Liver (tissue), 9 donors: Measurements from ENCODE around the gene ID3. TPM values are rescaled to one million over a fixed set of nuclear protein-coding genes. Genes with fewer than 3 reads are reported as not detected.

Source experiments
- DNase-seq: peaks from one replicate; pipeline ENCODE4 v3.0.0-alpha.2; 2017; ENCODE audit warnings: low spot score
- H3K27ac ChIP-seq, 2 donors: one replicate each; pipeline ENCODE4 v1.7.0; 2013; ENCODE audit warnings: inconsistent platforms in 2 of 2, low read length in 2 of 2, control low read depth in 1 of 2, low read depth in 1 of 2, mild to moderate bottlenecking in 1 of 2
- H3K27me3 ChIP-seq, 4 donors: one replicate each; pipeline versions ENCODE4 v1.6.1 to v1.7.0; 2013; ENCODE audit warnings: low read length in 3 of 4, inconsistent platforms in 1 of 4, mild to moderate bottlenecking in 1 of 4, moderate library complexity in 1 of 4; ENCODE audit not compliant: control insufficient read depth in 4 of 4, insufficient read depth in 4 of 4
- H3K36me3 ChIP-seq, 4 donors: one replicate each; pipeline versions ENCODE4 v1.6.1 to v1.7.0; 2013; ENCODE audit warnings: low read length in 3 of 4, mild to moderate bottlenecking in 3 of 4, low read depth in 1 of 4, moderate library complexity in 1 of 4; ENCODE audit not compliant: control insufficient read depth in 4 of 4, insufficient read depth in 3 of 4
- H3K4me1 ChIP-seq, 4 donors: one replicate each; pipeline versions ENCODE4 v1.6.1 to v1.7.0; 2013; ENCODE audit warnings: low read length in 3 of 4, mild to moderate bottlenecking in 3 of 4, moderate library complexity in 1 of 4; ENCODE audit not compliant: control insufficient read depth in 4 of 4, insufficient read depth in 4 of 4
- H3K4me3 ChIP-seq, 3 donors: one replicate each; pipeline versions ENCODE4 v1.6.1 to v1.7.0; 2013; ENCODE audit warnings: low read length in 3 of 3, control low read depth in 1 of 3, low read depth in 1 of 3, mild to moderate bottlenecking in 1 of 3
- H3K9ac ChIP-seq, 2 donors: one replicate each; pipeline ENCODE4 v1.7.0; 2013; ENCODE audit warnings: low read length in 2 of 2, mild to moderate bottlenecking in 2 of 2, moderate library complexity in 2 of 2, control low read depth in 1 of 2, low read depth in 1 of 2
- H3K9me3 ChIP-seq, 4 donors: one replicate each; pipeline versions ENCODE4 v1.6.1 to v1.7.0; 2013; ENCODE audit warnings: low read length in 3 of 4; ENCODE audit not compliant: control insufficient read depth in 4 of 4
- EGR1 ChIP-seq, 2 donors: IDR thresholded peaks; 2 replicates each; pipeline ENCODE4 v1.6.1; 2016 to 2018; ENCODE audit warnings: antibody characterized with exemption in 2 of 2, low read depth in 2 of 2
- FOXA1 ChIP-seq: IDR thresholded peaks from 2 replicates; pipeline ENCODE4 v1.6.1; 2016; ENCODE audit warnings: antibody characterized with exemption
- FOXA2 ChIP-seq: IDR thresholded peaks from 2 replicates; pipeline ENCODE4 v1.6.1; 2016; ENCODE audit warnings: antibody characterized with exemption
- GABPA ChIP-seq, 2 donors: IDR thresholded peaks in 1 of 2; conservative IDR thresholded peaks in 1 of 2; 2 replicates each; pipeline ENCODE4 v1.6.1; 2016; ENCODE audit warnings: antibody characterized with exemption in 2 of 2, mild to moderate bottlenecking in 1 of 2, moderate library complexity in 1 of 2
- HNF4A ChIP-seq, 2 donors: conservative IDR thresholded peaks; 2 replicates each; pipeline ENCODE4 v1.6.1; 2016; ENCODE audit warnings: antibody characterized with exemption in 2 of 2, mild to moderate bottlenecking in 2 of 2
- HNF4G ChIP-seq: IDR thresholded peaks from 2 replicates; pipeline ENCODE4 v1.6.1; 2016; ENCODE audit warnings: antibody characterized with exemption
- JUND ChIP-seq, 2 donors: IDR thresholded peaks; 2 replicates each; pipeline ENCODE4 v1.6.1; 2016; ENCODE audit warnings: antibody characterized with exemption in 2 of 2
- NR2F2 ChIP-seq: IDR thresholded peaks from 2 replicates; pipeline ENCODE4 v1.6.1; 2016; ENCODE audit warnings: antibody characterized with exemption
- RAD21 ChIP-seq, 2 donors: IDR thresholded peaks; 2 replicates each; pipeline ENCODE4 v1.6.1; 2016; ENCODE audit warnings: antibody characterized with exemption in 2 of 2, mild to moderate bottlenecking in 2 of 2
- RXRA ChIP-seq, 2 donors: IDR thresholded peaks; 2 replicates each; pipeline ENCODE4 v1.6.1; 2017 to 2018; ENCODE audit warnings: antibody characterized with exemption in 2 of 2, mild to moderate bottlenecking in 1 of 2
- SP1 ChIP-seq: IDR thresholded peaks from 2 replicates; pipeline ENCODE4 v1.6.1; 2018; ENCODE audit warnings: antibody characterized with exemption, mild to moderate bottlenecking
- TAF1 ChIP-seq: conservative IDR thresholded peaks from 2 replicates; pipeline ENCODE4 v1.6.1; 2016; ENCODE audit warnings: antibody characterized with exemption, mild to moderate bottlenecking
- YY1 ChIP-seq: IDR thresholded peaks from 2 replicates; pipeline ENCODE4 v1.6.1; 2016; ENCODE audit warnings: antibody characterized with exemption, mild to moderate bottlenecking
- WGBS: extraction: QIAGEN DNeasy Blood & Tissue Kit; methylation state at CpG from one replicate; pipeline ENCODE4 v1.1.7; 2013; 5-methylcytosine and 5-hydroxymethylcytosine counted together
- polyA plus RNA-seq, 2 donors: library from polyadenylated mRNA; stranded (reverse) in 1 of 2; unstranded in 1 of 2; fragments of 200-250 nt in 1 of 2; fragments of >200 nt in 1 of 2; fragmentation: Nextera tagmentation in 1 of 2; extraction: Ambion mirVana in 1 of 2; gene quantifications; one replicate each; pipeline versions ENCODE4 v1.2.1 to v1.2.3, GENCODE V29; 2013 to 2015
- total RNA-seq, 2 donors: library from RNA; depleted of rRNA; stranded (reverse); fragments of >200 nt; gene quantifications; one replicate each; pipeline ENCODE4 v1.2.3, GENCODE V29; 2014
- TF ChIP-seq, protein P1 (sequence below): fragments of 150-350 bp; IDR thresholded peaks from 2 replicates; pipeline ENCODE4 v1.5.1; 2017; ENCODE audit warnings: improper control_type of control experiment, low read depth, low read length; ENCODE audit not compliant: missing input control
- TF ChIP-seq, protein P2 (sequence below): IDR thresholded peaks from 2 replicates; pipeline ENCODE4 v1.6.1; 2016; ENCODE audit warnings: antibody characterized with exemption
- TF ChIP-seq, protein P3 (sequence below): IDR thresholded peaks from 2 replicates; pipeline ENCODE4 v1.6.1; 2016; ENCODE audit warnings: antibody characterized with exemption
- TF ChIP-seq, protein P4 (sequence below): IDR thresholded peaks from 2 replicates; pipeline ENCODE4 v1.6.1; 2016; ENCODE audit warnings: antibody characterized with exemption
- TF ChIP-seq, protein P5 (sequence below): IDR thresholded peaks from 2 replicates; pipeline ENCODE4 v1.6.1; 2016; ENCODE audit warnings: antibody characterized with exemption, mild to moderate bottlenecking
- donor health status: healthy.
- donor health status: healthy.
- donor health status: healthy.
- donor health status: healthy.
- donor health status: healthy.

Gene ID3, protein sequence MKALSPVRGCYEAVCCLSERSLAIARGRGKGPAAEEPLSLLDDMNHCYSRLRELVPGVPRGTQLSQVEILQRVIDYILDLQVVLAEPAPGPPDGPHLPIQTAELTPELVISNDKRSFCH
- total RNA-seq, result 10 to 100 TPM; 21.6 to 38.6 TPM
- 10 to 100 TPM; 37.3 to 42.6 TPM for polyA plus RNA-seq

DNA sequence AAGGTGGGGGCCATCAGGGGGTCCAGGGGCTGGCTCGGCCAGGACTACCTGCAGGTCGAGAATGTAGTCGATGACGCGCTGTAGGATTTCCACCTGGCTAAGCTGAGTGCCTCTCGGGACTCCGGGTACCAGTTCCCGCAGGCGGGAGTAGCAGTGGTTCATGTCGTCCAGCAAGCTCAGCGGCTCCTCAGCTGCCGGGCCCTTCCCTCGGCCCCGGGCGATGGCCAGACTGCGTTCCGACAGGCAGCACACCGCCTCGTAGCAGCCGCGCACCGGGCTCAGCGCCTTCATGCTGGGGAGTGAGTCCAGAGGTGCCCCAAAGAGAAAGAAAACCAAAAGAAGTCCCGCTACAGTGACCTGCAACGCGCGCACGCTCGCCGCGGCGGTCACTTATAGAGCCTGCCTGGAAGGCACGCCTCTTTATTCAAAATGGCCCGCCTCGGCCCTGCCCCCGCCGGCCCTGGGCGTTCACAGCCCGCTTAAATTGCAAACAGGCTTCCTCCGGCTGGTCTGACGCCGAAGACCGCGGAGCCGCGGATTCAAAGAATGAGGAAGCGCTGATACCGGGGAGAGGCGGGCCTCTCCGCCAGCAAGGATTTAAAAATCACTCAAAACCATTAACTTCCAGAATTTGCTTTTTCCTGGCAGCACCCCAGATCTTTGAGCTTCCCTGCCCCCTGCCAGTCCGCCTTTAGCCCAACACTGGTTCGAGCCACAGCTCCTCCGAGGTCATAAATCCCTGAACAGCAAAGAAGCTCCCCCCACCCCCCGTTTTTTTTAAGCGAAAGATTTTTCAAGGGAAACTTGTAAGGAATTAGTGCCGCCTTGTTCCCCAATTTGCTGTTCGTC, at the start of gene ID3:
ID3 (minus strand) TSS at position 366 of the 849 bp plus-strand sequence; CDS start at position 291, 75 bp downstream.
- H3K27ac ChIP-seq, result peak within 1 kb of the TSS; percentile 81 to 87
- DNase-seq, result peak; percentile 89
- H3K9me3 ChIP-seq, result no peaks in the 10 kb centered on the region
- WGBS, result 2% methylated on average over 57 of the region's 57 CpGs
- peaks cover 2 to 35% (median 20%) of the 10 kb centered on the region in 4 donors for H3K4me1 ChIP-seq
- no peaks in the 10 kb centered on the region for H3K27me3 ChIP-seq
- H3K9ac ChIP-seq, result peak within 1 kb of the TSS; percentile 40 to 83
- peak within 1 kb of the TSS; percentile 67 to 85 (median 73) for H3K4me3 ChIP-seq
- no peaks in the 10 kb centered on the region for H3K36me3 ChIP-seq
- TF ChIP-seq FOXA2 (no peak), HNF4G (no peak), RXRA (IDR thresholded peaks at IDR 0.05) (peak; percentile 15 to 39), GABPA (IDR thresholded peaks at IDR 0.05 in 1 of 2, conservative IDR thresholded peaks at IDR 0.05 in 1 of 2) (no peak), EGR1 (IDR thresholded peaks at IDR 0.05; ENCODE audit: low read depth in 2 of 2) (peak in 1 of 2 donors; percentile 47), HNF4A (conservative IDR thresholded peaks at IDR 0.05) (peak; percentile 11 to 14), SP1 (peak; percentile 75), RAD21 (IDR thresholded peaks at IDR 0.05) (peak; percentile 31 to 40), TAF1 (peak; percentile 79), NR2F2 (no peak), FOXA1 (peak; percentile 10), JUND (IDR thresholded peaks at IDR 0.05) (no peak), YY1 (peak; percentile 98)
- TF ChIP-seq, protein P1, sequence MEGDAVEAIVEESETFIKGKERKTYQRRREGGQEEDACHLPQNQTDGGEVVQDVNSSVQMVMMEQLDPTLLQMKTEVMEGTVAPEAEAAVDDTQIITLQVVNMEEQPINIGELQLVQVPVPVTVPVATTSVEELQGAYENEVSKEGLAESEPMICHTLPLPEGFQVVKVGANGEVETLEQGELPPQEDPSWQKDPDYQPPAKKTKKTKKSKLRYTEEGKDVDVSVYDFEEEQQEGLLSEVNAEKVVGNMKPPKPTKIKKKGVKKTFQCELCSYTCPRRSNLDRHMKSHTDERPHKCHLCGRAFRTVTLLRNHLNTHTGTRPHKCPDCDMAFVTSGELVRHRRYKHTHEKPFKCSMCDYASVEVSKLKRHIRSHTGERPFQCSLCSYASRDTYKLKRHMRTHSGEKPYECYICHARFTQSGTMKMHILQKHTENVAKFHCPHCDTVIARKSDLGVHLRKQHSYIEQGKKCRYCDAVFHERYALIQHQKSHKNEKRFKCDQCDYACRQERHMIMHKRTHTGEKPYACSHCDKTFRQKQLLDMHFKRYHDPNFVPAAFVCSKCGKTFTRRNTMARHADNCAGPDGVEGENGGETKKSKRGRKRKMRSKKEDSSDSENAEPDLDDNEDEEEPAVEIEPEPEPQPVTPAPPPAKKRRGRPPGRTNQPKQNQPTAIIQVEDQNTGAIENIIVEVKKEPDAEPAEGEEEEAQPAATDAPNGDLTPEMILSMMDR, result no peak
- TF ChIP-seq, protein P2, sequence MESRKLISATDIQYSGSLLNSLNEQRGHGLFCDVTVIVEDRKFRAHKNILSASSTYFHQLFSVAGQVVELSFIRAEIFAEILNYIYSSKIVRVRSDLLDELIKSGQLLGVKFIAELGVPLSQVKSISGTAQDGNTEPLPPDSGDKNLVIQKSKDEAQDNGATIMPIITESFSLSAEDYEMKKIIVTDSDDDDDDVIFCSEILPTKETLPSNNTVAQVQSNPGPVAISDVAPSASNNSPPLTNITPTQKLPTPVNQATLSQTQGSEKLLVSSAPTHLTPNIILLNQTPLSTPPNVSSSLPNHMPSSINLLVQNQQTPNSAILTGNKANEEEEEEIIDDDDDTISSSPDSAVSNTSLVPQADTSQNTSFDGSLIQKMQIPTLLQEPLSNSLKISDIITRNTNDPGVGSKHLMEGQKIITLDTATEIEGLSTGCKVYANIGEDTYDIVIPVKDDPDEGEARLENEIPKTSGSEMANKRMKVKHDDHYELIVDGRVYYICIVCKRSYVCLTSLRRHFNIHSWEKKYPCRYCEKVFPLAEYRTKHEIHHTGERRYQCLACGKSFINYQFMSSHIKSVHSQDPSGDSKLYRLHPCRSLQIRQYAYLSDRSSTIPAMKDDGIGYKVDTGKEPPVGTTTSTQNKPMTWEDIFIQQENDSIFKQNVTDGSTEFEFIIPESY, result peak; percentile 41
- TF ChIP-seq, protein P3, sequence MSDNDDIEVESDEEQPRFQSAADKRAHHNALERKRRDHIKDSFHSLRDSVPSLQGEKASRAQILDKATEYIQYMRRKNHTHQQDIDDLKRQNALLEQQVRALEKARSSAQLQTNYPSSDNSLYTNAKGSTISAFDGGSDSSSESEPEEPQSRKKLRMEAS, result peak; percentile 84
- TF ChIP-seq, protein P4, sequence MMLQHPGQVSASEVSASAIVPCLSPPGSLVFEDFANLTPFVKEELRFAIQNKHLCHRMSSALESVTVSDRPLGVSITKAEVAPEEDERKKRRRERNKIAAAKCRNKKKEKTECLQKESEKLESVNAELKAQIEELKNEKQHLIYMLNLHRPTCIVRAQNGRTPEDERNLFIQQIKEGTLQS, result no peak
- TF ChIP-seq, protein P5, sequence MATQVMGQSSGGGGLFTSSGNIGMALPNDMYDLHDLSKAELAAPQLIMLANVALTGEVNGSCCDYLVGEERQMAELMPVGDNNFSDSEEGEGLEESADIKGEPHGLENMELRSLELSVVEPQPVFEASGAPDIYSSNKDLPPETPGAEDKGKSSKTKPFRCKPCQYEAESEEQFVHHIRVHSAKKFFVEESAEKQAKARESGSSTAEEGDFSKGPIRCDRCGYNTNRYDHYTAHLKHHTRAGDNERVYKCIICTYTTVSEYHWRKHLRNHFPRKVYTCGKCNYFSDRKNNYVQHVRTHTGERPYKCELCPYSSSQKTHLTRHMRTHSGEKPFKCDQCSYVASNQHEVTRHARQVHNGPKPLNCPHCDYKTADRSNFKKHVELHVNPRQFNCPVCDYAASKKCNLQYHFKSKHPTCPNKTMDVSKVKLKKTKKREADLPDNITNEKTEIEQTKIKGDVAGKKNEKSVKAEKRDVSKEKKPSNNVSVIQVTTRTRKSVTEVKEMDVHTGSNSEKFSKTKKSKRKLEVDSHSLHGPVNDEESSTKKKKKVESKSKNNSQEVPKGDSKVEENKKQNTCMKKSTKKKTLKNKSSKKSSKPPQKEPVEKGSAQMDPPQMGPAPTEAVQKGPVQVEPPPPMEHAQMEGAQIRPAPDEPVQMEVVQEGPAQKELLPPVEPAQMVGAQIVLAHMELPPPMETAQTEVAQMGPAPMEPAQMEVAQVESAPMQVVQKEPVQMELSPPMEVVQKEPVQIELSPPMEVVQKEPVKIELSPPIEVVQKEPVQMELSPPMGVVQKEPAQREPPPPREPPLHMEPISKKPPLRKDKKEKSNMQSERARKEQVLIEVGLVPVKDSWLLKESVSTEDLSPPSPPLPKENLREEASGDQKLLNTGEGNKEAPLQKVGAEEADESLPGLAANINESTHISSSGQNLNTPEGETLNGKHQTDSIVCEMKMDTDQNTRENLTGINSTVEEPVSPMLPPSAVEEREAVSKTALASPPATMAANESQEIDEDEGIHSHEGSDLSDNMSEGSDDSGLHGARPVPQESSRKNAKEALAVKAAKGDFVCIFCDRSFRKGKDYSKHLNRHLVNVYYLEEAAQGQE, result peak; percentile 86
